K562 (cell line): ENCODE measurements around the gene CFAP20DC. TPM values are rescaled to one million over a fixed set of nuclear protein-coding genes. Genes with fewer than 3 reads are reported as not detected.

Experiments used
- ARID3B ChIP-seq: fragments of 250-450 bp; sonication (Bioruptor Pico); IDR thresholded peaks from 2 replicates; pipeline ENCODE4 v1.4.0; 2020; ENCODE audit warnings: borderline replicate concordance
- ARNT ChIP-seq, 2 experiments: fragments of 450-650 bp; IDR thresholded peaks; 2 replicates each; pipeline ENCODE4 v1.6.1; 2016; ENCODE audit warnings: mild to moderate bottlenecking in 1 of 2
- EP400 ChIP-seq: fragments of 450-650 bp; IDR thresholded peaks from 2 replicates; pipeline ENCODE4 v1.6.1; 2017; ENCODE audit warnings: antibody characterized with exemption, mild to moderate bottlenecking, moderate library complexity
- GABPB2 ChIP-seq: fragments of 250-450 bp; sonication (Bioruptor Pico); conservative IDR thresholded peaks from 2 replicates; pipeline ENCODE4 v1.5.1; 2021; ENCODE audit warnings: mild to moderate bottlenecking
- GATAD2B ChIP-seq: fragments of 450-650 bp; IDR thresholded peaks from 2 replicates; pipeline ENCODE4 v1.6.1; 2017; ENCODE audit warnings: mild to moderate bottlenecking, borderline replicate concordance
- GTF2F1 ChIP-seq: IDR thresholded peaks from 2 replicates; pipeline ENCODE4 v1.6.1; 2011; ENCODE audit warnings: low read depth, low read length, improper control_type of control experiment
- HMG20A ChIP-seq: fragments of 450-650 bp; formaldehyde crosslinking; conservative IDR thresholded peaks from 2 replicates; pipeline ENCODE4 v1.4.0; 2020; ENCODE audit warnings: mild to moderate bottlenecking, mixed read lengths
- IRF9 ChIP-seq: fragments of 450-650 bp; IDR thresholded peaks from 2 replicates; pipeline ENCODE4 v1.6.1; 2016; ENCODE audit warnings: missing biosample characterization, missing genetic modification characterization
- KDM1A ChIP-seq, 2 experiments: fragments of 450-650 bp; IDR thresholded peaks; 2 replicates each; pipeline ENCODE4 v1.6.1; 2016; ENCODE audit warnings: mild to moderate bottlenecking in 2 of 2
- NUFIP1 ChIP-seq: fragments of 450-650 bp; IDR thresholded peaks from 2 replicates; pipeline ENCODE4 v1.6.1; 2018; ENCODE audit not compliant: partially characterized antibody
- RB1 ChIP-seq: fragments of 450-650 bp; IDR thresholded peaks from 2 replicates; pipeline ENCODE4 v1.6.1; 2017; ENCODE audit warnings: low read depth, mild to moderate bottlenecking
- SREBF1 ChIP-seq: fragments of 150-350 bp; IDR thresholded peaks from 2 replicates; pipeline ENCODE4 v1.6.1; 2014; ENCODE audit warnings: antibody characterized with exemption, low read depth, low read length, borderline replicate concordance
- YY1 ChIP-seq, 3 experiments: IDR thresholded peaks; 2 replicates each; pipeline ENCODE4 v1.6.1; 2011; ENCODE audit warnings: low read length in 2 of 3, mild to moderate bottlenecking in 2 of 3, moderate library complexity in 2 of 3, borderline replicate concordance in 1 of 3, control low read depth in 1 of 3, low read depth in 1 of 3; ENCODE audit not compliant: insufficient read depth in 3 of 3, insufficient replicate concordance in 2 of 3, control insufficient read depth in 1 of 3, insufficient read length in 1 of 3; ENCODE audit errors: extremely low read depth in 1 of 3
- ZNF175 ChIP-seq: fragments of 200-800 bp; sonication (Bioruptor generic); IDR thresholded peaks from 2 replicates; pipeline ENCODE4 v1.6.1; 2016; ENCODE audit warnings: low read depth, mild to moderate bottlenecking, missing genetic modification characterization, missing compliant biosample characterization
- ZNF324 ChIP-seq: fragments of 250-450 bp; sonication (Bioruptor Pico); IDR thresholded peaks from 2 replicates; pipeline ENCODE4 v1.4.0; 2020; ENCODE audit warnings: mild to moderate bottlenecking
- ZNF398 ChIP-seq: fragments of 250-450 bp; sonication (Bioruptor Pico); IDR thresholded peaks from 2 replicates; pipeline ENCODE4 v1.8.0; 2021; ENCODE audit warnings: moderate library complexity, mild to moderate bottlenecking, inconsistent platforms
- ZNF707 ChIP-seq: fragments of 250-450 bp; sonication (Bioruptor Pico); conservative IDR thresholded peaks from 2 replicates; pipeline ENCODE4 v1.8.0; 2022; ENCODE audit warnings: inconsistent platforms, mild to moderate bottlenecking, moderate library complexity
- polyA plus RNA-seq, 8 experiments: library from polyadenylated mRNA; depleted of rRNA in 4 of 8; stranded (reverse) in 5 of 8; unstranded in 3 of 8; fragments of >200 nt; fragmentation: Nextera tagmentation in 2 of 8; fragmentation: Illumina TruSeq in 1 of 8; extraction: Ambion mirVana in 2 of 8; extraction: Trizol in 1 of 8; gene quantifications; 2 replicates each; pipeline versions ENCODE4 v1.2.1 to v1.2.3, GENCODE V29; 2011 to 2014; ENCODE audit warnings: inconsistent platforms in 1 of 8, missing spikeins in 1 of 8
- total RNA-seq, 7 experiments: library from RNA; depleted of rRNA in 6 of 7; stranded (reverse); fragments of >200 nt in 6 of 7; fragmentation: Illumina TruSeq in 2 of 7; extraction: Trizol in 2 of 7; gene quantifications; 2 replicates each; pipeline versions ENCODE4 v1.2.1 to v1.2.3, GENCODE V29; 2011 to 2021; ENCODE audit warnings: low replicate concordance in 1 of 7

Gene CFAP20DC
- total and polyA plus RNA-seq, 9 of the 15 experiments (the other 6 are each of a cell fraction or from before 2014, with no cell fraction given) = 1.6 to 5.9 (median 4.6) TPM

GRCh38 chr3:58840949-58841348 lies 208.9 kb downstream of the CFAP20DC start (continued):
- TF ChIP-seq ZNF324 = no peak
- no peak for TF ChIP-seq ZNF398
- TF ChIP-seq EP400 = no peak
- no peak for TF ChIP-seq IRF9 (tag)
- no peak for TF ChIP-seq HMG20A
- no peak for TF ChIP-seq ZNF707 (CRISPR knock-in tag)
- TF ChIP-seq SREBF1 = no peak
- no peak for TF ChIP-seq GTF2F1
- TF ChIP-seq KDM1A (IDR thresholded peaks at IDR 0.05) = no peak
- TF ChIP-seq RB1 = no peak
- no peak for TF ChIP-seq ARID3B (CRISPR knock-in tag)
- no peak for TF ChIP-seq GATAD2B
- TF ChIP-seq NUFIP1 = no peak
- TF ChIP-seq YY1 (IDR thresholded peaks at IDR 0.05; ENCODE audit: borderline replicate concordance in 1 of 3, control insufficient read depth in 1 of 3, extremely low read depth in 1 of 3, insufficient read depth in 3 of 3, insufficient read length in 1 of 3, insufficient replicate concordance in 2 of 3, low read depth in 1 of 3, low read length in 2 of 3) = peak in 1 of 3 experiments; percentile 22
- TF ChIP-seq ARNT (IDR thresholded peaks at IDR 0.05) = no peak
- TF ChIP-seq GABPB2 (CRISPR knock-in tag) = no peak
- TF ChIP-seq ZNF175 (CRISPR knock-in tag) = no peak
